GM21737 (cell line): ENCODE measurements around the gene TGFBR1.

ENCODE experiments used
- ATAC-seq: cut with Tn5 transposase; IDR thresholded peaks from one replicate; pipeline ENCODE4 v1.9.1; 2021; ENCODE audit warnings: mild to moderate bottlenecking, moderate library complexity; ENCODE audit not compliant: unreplicated experiment

The TGFBR1 gene

GRCh38 chr9:99105152-99106043 is 485 bp downstream of the TGFBR1 start:
- peak; percentile 50 for ATAC-seq

DNA sequence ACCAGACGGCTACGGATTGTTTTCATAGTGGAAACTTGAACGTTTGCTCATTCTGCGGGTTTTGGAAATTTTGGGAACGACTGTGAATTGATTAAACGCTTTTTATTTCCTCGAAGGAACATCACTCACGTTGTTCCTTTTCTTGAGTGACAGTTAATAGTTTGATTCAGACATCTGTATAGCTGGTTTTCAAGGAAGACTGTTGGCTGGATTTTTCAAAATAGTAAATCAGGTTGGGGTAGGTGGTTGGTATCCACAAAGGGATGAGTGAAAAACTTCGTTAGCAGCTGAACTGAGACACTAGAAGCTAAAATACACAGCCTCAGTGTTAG is 1.1 kb downstream of the TGFBR1 start:
- ATAC-seq = no peak

GRCh38 chr9:99107421-99107820 is 2.5 kb downstream of the TGFBR1 start:
- ATAC-seq = no peak

GRCh38 chr9:99108131-99108530 is 3.2 kb downstream of the TGFBR1 start:
- no peak for ATAC-seq

- ATAC-seq = no peak
Measured at GRCh38 chr9:99109522-99109921, 4.6 kb downstream of the TGFBR1 start.

DNA sequence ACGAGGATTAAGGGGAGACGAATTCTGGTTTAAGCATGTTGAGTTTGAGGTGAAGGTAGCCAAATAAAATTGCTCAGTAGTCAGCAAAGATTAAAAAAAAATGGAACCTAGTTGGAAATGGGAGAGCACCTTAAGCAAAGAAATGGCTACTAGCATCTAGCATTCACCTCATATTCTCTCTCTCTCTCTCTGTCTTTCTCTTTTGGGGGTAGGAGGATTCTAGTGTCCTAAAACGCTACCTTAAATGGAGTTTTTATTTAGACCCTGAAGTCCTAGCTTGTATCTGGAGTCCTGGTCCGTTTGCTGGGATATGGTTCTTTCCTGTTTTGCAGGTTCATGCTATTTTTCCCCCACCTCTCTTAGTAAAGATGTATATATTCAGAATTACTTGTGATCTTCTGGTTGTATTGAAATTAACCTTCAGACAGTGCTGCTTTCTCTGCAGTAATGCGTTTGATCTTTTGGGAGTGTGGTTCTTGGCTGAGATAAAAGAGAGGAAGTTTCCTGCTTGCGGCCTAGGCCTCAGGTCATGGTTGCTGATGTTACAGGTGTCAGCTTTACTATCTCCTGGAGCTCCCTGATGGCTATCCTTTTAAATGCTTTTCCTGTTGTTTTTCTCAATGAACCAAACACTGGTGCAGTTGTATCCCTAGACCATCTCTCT is 8.0 kb downstream of the TGFBR1 start:
- no peak for ATAC-seq

DNA sequence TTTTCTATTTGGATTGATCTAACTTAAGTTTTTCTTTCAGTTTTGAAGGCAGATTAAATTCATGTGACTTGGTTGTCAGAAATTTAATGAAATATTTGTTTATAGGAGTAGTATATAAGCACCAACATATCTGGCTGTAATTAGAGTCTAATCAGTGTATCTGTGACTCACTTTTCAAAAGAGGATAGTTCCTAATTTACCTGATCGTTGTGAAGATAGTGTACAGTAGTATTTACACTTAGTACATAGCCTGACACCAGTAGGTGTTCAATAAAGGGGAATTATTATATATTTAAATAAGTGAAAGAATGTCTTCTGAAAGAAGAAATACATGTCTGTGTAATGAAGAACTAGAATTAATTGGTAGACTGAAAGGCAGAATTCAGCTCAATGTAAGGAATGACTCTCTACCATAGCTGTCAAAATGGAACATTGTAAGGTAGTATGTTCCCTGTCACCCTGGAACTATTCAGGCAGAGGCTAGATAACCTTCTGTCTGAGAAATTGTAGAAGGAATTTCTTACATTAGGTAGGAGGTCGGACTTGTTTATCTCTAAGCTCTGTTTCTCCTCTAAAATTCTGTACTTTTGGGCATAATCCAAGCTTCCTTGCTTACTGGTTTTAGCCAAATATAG is 8.6 kb downstream of the TGFBR1 start:
- ATAC-seq = no peak

GRCh38 chr9:99114049-99114440 is 9.1 kb downstream of the TGFBR1 start:
- ATAC-seq = no peak

GRCh38 chr9:99114846-99115500 is 10.1 kb downstream of the TGFBR1 start:
- ATAC-seq = no peak

DNA sequence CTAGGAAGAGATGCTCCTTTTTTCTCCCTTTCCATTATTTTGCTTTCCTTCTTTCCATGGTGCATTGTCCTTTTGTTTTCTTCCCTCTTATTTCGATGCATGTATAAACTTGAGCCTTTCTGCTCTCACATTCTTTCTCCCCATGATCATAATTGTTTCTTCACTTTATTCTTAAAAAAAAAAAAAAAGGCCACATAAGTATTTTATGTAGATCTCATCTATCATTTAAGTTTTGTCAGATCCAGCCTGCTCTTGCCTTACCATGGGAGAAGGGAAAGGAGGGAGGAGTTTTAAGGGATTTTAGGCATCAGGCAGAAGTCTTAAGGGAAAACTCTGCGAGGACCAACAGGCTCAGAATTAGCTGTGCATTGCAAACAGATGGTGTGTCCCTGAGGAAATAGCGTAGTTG is 11.1 kb downstream of the TGFBR1 start:
- no peak for ATAC-seq

GRCh38 chr9:99118782-99119466 is 14.0 kb downstream of the TGFBR1 start:
- peak; percentile 94 for ATAC-seq

- no peak for ATAC-seq
Measured at GRCh38 chr9:99119976-99120655, 15.2 kb downstream of the TGFBR1 start.

- ATAC-seq = no peak
Measured at GRCh38 chr9:99121604-99122003, 16.7 kb downstream of the TGFBR1 start.

GRCh38 chr9:99124534-99125255 is 19.8 kb downstream of the TGFBR1 start:
- ATAC-seq = no peak

DNA sequence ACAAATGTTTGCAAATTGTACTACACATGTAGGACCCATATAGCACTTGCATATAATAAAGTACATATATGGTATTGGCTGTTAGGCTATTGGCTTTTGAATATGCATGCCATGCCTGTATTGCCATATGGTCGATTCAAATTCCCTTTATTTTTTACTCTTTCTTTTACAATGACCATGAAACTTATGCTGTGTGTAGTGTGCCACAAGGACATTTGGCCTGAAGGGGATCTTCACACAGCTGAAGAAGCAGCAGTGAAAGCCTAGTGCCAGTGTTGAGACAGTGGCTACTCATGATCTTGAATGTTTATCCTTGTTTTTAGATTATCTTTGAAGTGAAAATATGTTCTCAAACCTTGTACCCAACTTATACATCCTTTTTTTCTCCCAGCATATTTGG is 20.5 kb downstream of the TGFBR1 start:
- ATAC-seq = no peak

- no peak for ATAC-seq
Measured at GRCh38 chr9:99126312-99126711, 21.4 kb downstream of the TGFBR1 start.

DNA sequence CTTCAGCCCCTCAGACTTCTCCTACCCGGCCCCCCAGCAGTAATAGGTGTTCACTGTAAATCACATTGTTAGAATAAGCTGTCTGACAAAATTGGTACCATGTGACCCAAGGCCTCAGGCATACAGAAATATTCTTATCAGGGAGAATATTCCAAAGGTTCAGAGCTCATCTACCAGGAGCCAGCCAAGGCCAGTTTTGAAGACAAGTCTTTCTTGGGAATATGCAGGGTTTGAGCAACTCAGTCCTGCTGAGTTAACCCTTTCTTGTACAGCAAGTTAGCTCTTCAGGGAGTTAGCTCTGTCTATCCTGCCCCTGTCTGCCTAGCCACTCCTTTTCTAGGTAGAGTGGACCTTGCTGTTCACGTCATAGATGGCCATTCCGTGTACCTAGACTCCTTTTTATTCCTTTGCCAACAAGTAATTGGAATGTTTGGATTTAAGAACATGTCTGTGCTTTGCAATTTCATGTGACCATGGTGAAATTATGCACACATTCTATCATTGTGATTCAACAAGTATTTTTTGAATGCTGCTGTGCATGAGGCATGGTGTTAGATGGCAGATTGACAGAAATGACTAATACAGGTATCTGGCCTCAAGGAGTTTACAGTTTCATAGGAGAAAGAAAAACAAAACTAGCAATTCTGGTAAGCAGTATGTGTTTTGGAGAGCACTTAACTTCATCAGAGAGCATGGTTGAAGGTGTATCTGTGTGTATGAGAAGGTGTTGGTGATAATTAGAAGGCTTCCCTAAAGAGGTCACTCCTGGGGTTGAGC is 22.6 kb downstream of the TGFBR1 start:
- no peak for ATAC-seq

- ATAC-seq = no peak
Measured at GRCh38 chr9:99128133-99128406, 23.2 kb downstream of the TGFBR1 start.

- no peak for ATAC-seq
Measured at GRCh38 chr9:99129091-99129490, 24.2 kb downstream of the TGFBR1 start.
